GM23248 (cell line): Measurements from ENCODE around the gene PSMG4.

Source experiments
- EZH2 ChIP-seq: fragments of 200-600 bp; sonication (generic); IDR thresholded peaks from 2 replicates; pipeline ENCODE4 v1.6.1; 2018; ENCODE audit warnings: antibody characterized with exemption, mild to moderate bottlenecking; ENCODE audit not compliant: insufficient read depth, poor library complexity, severe bottlenecking
- EZH2phosphoT487 ChIP-seq: fragments of 200-600 bp; sonication (generic); IDR thresholded peaks from 2 replicates; pipeline ENCODE4 v1.6.1; 2018; ENCODE audit warnings: antibody characterized with exemption, moderate library complexity, mild to moderate bottlenecking, low read depth; ENCODE audit not compliant: insufficient read depth

DNA sequence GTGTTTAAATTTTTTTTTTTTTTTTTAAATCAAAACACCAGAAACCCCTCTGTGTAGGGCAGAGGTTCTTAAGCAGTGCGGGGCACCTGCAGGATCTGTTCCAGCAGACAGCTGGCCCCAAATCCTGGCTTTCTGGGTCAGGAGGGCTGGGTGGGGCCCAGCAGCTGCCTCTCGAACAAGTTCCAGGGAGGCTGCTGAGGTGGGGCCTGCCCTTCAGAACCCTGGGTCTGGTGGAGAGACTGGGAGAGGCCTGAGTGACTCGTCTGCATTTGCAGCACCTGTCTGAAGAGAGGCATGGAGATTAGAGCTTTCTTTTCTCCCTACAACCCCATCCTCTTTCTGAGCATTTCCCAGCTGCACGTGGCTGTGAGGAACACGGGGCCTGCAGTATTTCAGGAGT is 8.4 kb downstream of the PSMG4 start:
- no peak for TF ChIP-seq EZH2
- TF ChIP-seq EZH2phosphoT487: no peak
